HCT116 (cell line): ENCODE measurements around the gene PRKACG. TPM values are rescaled to one million over a fixed set of nuclear protein-coding genes. Genes with fewer than 3 reads are reported as not detected.

Experiments
- ATAC-seq: fragments of 200-7000 bp; cut with Tn5 transposase; 2 replicates; pipeline ENCODE4 v1.9.1; 2020; ENCODE audit warnings: mild to moderate bottlenecking, moderate library complexity
- BruUV-seq: library from RNA; stranded (reverse); fragments of 400-500 nt; replicated peaks from 2 replicates; lab custom pipeline; 2021; lab: Mats Ljungman, UMichigan
- CTCF ChIA-PET: fragments of 300-600 bp; sonication (Branson Sonifier 250); formaldehyde crosslinking; loops from one replicate; lab custom pipeline; 2021; ENCODE audit warnings: antibody characterized with exemption; lab: Charles Lee
- POLR2A ChIA-PET: fragments of 300-600, 350-600 bp; sonication (Branson Sonifier 250); formaldehyde crosslinking; loops from one replicate; lab custom pipeline; 2021; ENCODE audit warnings: antibody characterized with exemption; lab: Charles Lee
- RAD21 ChIA-PET, 2 experiments: fragments of 300-600 bp; sonication (Branson Sonifier 250); formaldehyde crosslinking; loops; one replicate each; lab custom pipeline; 2023; ENCODE audit warnings: low total read pairs in 2 of 2; ENCODE audit not compliant: uncharacterized antibody in 2 of 2, unreplicated experiment in 2 of 2, low non-redundant PET in 1 of 2; lab: Charles Lee
- DNase-seq: peaks from one replicate; pipeline ENCODE4 v3.0.0-alpha.2; 2010; ENCODE audit warnings: low read depth, low spot score
- H2AFZ ChIP-seq: fragments of 200-600 bp; shearing (Covaris generic), sonication (generic); 2 replicates; pipeline ENCODE4 v1.6.1; 2017; ENCODE audit warnings: low read depth, mixed run types, mixed read lengths, antibody characterized with exemption, low read length; ENCODE audit not compliant: poor library complexity, severe bottlenecking
- H3K27ac ChIP-seq: 2 replicates; pipeline ENCODE4 v1.5.1; 2012; ENCODE audit warnings: low read depth, low read length
- H3K27me3 ChIP-seq: fragments of 200-600 bp; sonication (generic); 2 replicates; pipeline ENCODE4 v1.6.1; 2016; ENCODE audit warnings: mixed run types, low read length, mixed read lengths; ENCODE audit not compliant: insufficient read depth
- H3K36me3 ChIP-seq, 2 experiments: fragments of 200-500 bp in 1 of 2; fragments of 200-600 bp in 1 of 2; sonication (Bioruptor generic) in 1 of 2; sonication (generic) in 1 of 2; 2 replicates each; pipeline versions ENCODE4 v1.5.1 to v1.6.1; 2014 to 2016; ENCODE audit warnings: low read length in 2 of 2, inconsistent platforms in 1 of 2, mixed read lengths in 1 of 2, mixed run types in 1 of 2; ENCODE audit not compliant: insufficient read depth in 2 of 2, control insufficient read depth in 1 of 2
- H3K4me1 ChIP-seq, 2 experiments: fragments of 200-600 bp in 1 of 2; sonication (generic) in 1 of 2; 2 replicates each; pipeline versions ENCODE4 v1.5.1 to v1.6.1; 2012 to 2017; ENCODE audit warnings: low read length in 2 of 2, inconsistent platforms in 1 of 2, mild to moderate bottlenecking in 1 of 2, mixed read lengths in 1 of 2, mixed run types in 1 of 2, moderate library complexity in 1 of 2; ENCODE audit not compliant: insufficient read depth in 2 of 2, control insufficient read depth in 1 of 2
- H3K4me2 ChIP-seq: fragments of 200-600 bp; sonication (generic); 2 replicates; pipeline ENCODE4 v1.6.1; 2017; ENCODE audit warnings: mixed run types, low read length, mixed read lengths
- H3K4me3 ChIP-seq, 2 experiments: fragments of 200-600 bp in 1 of 2; sonication (generic) in 1 of 2; replicated peaks in 1 of 2; 2 replicates each; pipeline ENCODE4 v1.5.1; 2011 to 2016; ENCODE audit warnings: low read length in 2 of 2, control low read depth in 1 of 2, low read depth in 1 of 2, mild to moderate bottlenecking in 1 of 2, mixed read lengths in 1 of 2, mixed run types in 1 of 2
- H3K79me2 ChIP-seq: fragments of 200-600 bp; sonication (generic); 2 replicates; pipeline ENCODE4 v1.6.1; 2017; ENCODE audit warnings: mild to moderate bottlenecking, mixed run types, low read length, moderate library complexity, mixed read lengths; ENCODE audit not compliant: insufficient read depth
- H3K9ac ChIP-seq: fragments of 200-600 bp; sonication (generic); 2 replicates; pipeline ENCODE4 v1.6.1; 2016; ENCODE audit warnings: low read length, mixed read lengths
- H3K9me2 ChIP-seq: fragments of 200-600 bp; sonication (generic), shearing (Covaris generic); 2 replicates; pipeline ENCODE4 v1.6.1; 2017; ENCODE audit warnings: mixed run types, mild to moderate bottlenecking, moderate library complexity; ENCODE audit not compliant: insufficient read depth
- H3K9me3 ChIP-seq, 2 experiments: fragments of 200-500 bp in 1 of 2; fragments of 200-600 bp in 1 of 2; sonication (Bioruptor generic) in 1 of 2; sonication (generic) in 1 of 2; 2 replicates each; pipeline ENCODE4 v1.6.1; 2014 to 2017; ENCODE audit warnings: low read length in 2 of 2, mixed read lengths in 2 of 2, inconsistent platforms in 1 of 2, low read depth in 1 of 2, mild to moderate bottlenecking in 1 of 2, mixed run types in 1 of 2, moderate library complexity in 1 of 2; ENCODE audit not compliant: control insufficient read depth in 1 of 2, insufficient read depth in 1 of 2
- H4K20me1 ChIP-seq: fragments of 200-600 bp; sonication (generic), shearing (Covaris generic); 2 replicates; pipeline ENCODE4 v1.6.1; 2017; ENCODE audit warnings: mixed run types, mild to moderate bottlenecking, moderate library complexity; ENCODE audit not compliant: insufficient read depth
- CBX3 ChIP-seq: IDR thresholded peaks from 2 replicates; pipeline ENCODE4 v1.6.1; 2012; ENCODE audit warnings: low read depth
- EZH2 ChIP-seq: fragments of 200-600 bp; sonication (generic); IDR thresholded peaks from 2 replicates; pipeline ENCODE4 v1.6.1; 2017; ENCODE audit warnings: antibody characterized with exemption, mixed run types
- EZH2phosphoT487 ChIP-seq: fragments of 200-600 bp; IDR thresholded peaks from 2 replicates; pipeline ENCODE4 v1.6.1; 2018; ENCODE audit warnings: antibody characterized with exemption, borderline replicate concordance
- POLR2A ChIP-seq: IDR thresholded peaks from 2 replicates; pipeline ENCODE4 v1.7.0; 2011; ENCODE audit warnings: borderline replicate concordance; ENCODE audit not compliant: insufficient read depth, insufficient read length; ENCODE audit errors: extremely low read depth
- POLR2AphosphoS5 ChIP-seq: IDR thresholded peaks from 2 replicates; pipeline ENCODE4 v1.6.1; 2011; ENCODE audit warnings: mild to moderate bottlenecking, low read depth, low read length, moderate library complexity
- RAD21 ChIP-seq: IDR thresholded peaks from 2 replicates; pipeline ENCODE4 v1.6.1; 2012; ENCODE audit warnings: low read depth, mild to moderate bottlenecking
- SIN3A ChIP-seq: IDR thresholded peaks from 2 replicates; pipeline ENCODE4 v1.6.1; 2012; ENCODE audit warnings: low read depth
- SP1 ChIP-seq: IDR thresholded peaks from 2 replicates; pipeline ENCODE4 v1.6.1; 2012; ENCODE audit warnings: low read depth
- TCF7L2 ChIP-seq: IDR thresholded peaks from 2 replicates; pipeline ENCODE4 v1.7.0; 2011; ENCODE audit warnings: borderline replicate concordance, inconsistent platforms; ENCODE audit not compliant: insufficient read depth, insufficient read length; ENCODE audit errors: extremely low read depth
- YY1 ChIP-seq: IDR thresholded peaks from 2 replicates; pipeline ENCODE4 v1.6.1; 2011; ENCODE audit warnings: low read length, low read depth, moderate library complexity, mild to moderate bottlenecking; ENCODE audit not compliant: insufficient replicate concordance; ENCODE audit errors: extremely low read depth
- ZFX ChIP-seq: fragments of 450-650 bp; IDR thresholded peaks from 2 replicates; pipeline ENCODE4 v1.6.1; 2017
- intact Hi-C: fragments of 100-400 bp; cut with micrococcal nuclease; formaldehyde crosslinking; loops from 2 replicates; pipeline ENCODE4 v1.10.0; 2022
- total RNA-seq: library from RNA; stranded (reverse); gene quantifications from one replicate; pipeline ENCODE4 v1.2.1, GENCODE V29; 2021; ENCODE audit not compliant: unreplicated experiment
- TF ChIP-seq, protein P1 (sequence below): IDR thresholded peaks from 2 replicates; pipeline ENCODE4 v1.6.1; 2012

Gene PRKACG
- total RNA-seq, 1 experiment from 2014 or later, result not detected

- H3K36me3 ChIP-seq, result peaks cover 3 to 7% of the 10 kb centered on the region in 2 experiments; a peak in 2 of 4 replicates
- no peaks in the 10 kb centered on the region; a peak in 1 of 4 replicates for H3K4me1 ChIP-seq
- RAD21 ChIA-PET, result no interaction called here
- peaks cover 41% of the 10 kb centered on the region for H3K79me2 ChIP-seq
- intact Hi-C loops, result no loop called here
- no peak overlapping the region for H3K4me2 ChIP-seq
- no peaks in the 10 kb centered on the region for H4K20me1 ChIP-seq
- H3K9me3 ChIP-seq, result no peaks in the 10 kb centered on the region
- no TSS peak for BruUV-seq
- H3K9me2 ChIP-seq, result no peaks in the 10 kb centered on the region
- POLR2A ChIA-PET, result no interaction called here
- no peak overlapping the region for H2AFZ ChIP-seq
- H3K27ac ChIP-seq, result no peak overlapping the region
- CTCF ChIA-PET, result no interaction called here
- H3K9ac ChIP-seq, result no peak overlapping the region
- no peak for TF ChIP-seq RAD21
- TF ChIP-seq EZH2phosphoT487, result no peak
- TF ChIP-seq POLR2AphosphoS5, result no peak
- no peak for TF ChIP-seq CBX3
- TF ChIP-seq YY1, result no peak
- TF ChIP-seq POLR2A, result no peak
- no peak for TF ChIP-seq ZFX
- no peak for TF ChIP-seq SIN3A
- TF ChIP-seq EZH2, result no peak
- no peak for TF ChIP-seq SP1
- TF ChIP-seq, protein P1, sequence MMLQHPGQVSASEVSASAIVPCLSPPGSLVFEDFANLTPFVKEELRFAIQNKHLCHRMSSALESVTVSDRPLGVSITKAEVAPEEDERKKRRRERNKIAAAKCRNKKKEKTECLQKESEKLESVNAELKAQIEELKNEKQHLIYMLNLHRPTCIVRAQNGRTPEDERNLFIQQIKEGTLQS, result no peak
- no peak for TF ChIP-seq TCF7L2
- ATAC-seq, result no peak
- no peak for DNase-seq
- no peak overlapping the region for H3K4me3 ChIP-seq
- H3K27me3 ChIP-seq, result no peaks in the 10 kb centered on the region
Observed at GRCh38 chr9:69045821-69046220, 31.9 kb upstream of the PRKACG start.
